NCI-H2227 treated with DMSO at 0.1 percent for 48 hours (cell line): ENCODE results near the gene MYH1.

ENCODE experiments used
- DNase-seq: peaks from one replicate; lab custom pipeline; 2025; lab: John Stamatoyannopoulos, UW

The MYH1 gene

GRCh38 chr17:10482252-10482651 lies 36.1 kb downstream of the MYH1 start:
- DNase-seq: no peak

- no peak for DNase-seq
Measured at GRCh38 chr17:10477701-10478100, 40.6 kb downstream of the MYH1 start.

- DNase-seq: no peak
Measured at GRCh38 chr17:10474536-10474935, 43.8 kb downstream of the MYH1 start.

DNA sequence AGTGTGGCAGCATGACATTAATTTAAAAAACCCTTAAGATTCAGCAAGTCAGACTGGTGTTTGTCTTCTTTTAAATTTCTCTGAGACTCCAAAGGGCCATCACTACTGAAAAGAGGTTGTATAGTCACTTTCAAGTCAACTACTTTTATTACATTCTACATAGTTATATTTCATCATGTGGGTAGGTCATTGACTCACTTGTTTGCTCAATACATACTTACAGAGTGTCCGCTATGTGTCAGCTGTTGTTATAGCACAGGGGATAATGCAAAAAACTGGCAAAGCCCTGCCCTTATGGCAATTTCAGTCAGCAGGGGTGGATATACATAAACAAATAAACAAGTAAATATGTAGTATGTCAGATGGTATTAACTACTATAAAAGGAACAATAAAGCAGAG lies 46.5 kb downstream of the MYH1 start:
- no peak for DNase-seq

DNA sequence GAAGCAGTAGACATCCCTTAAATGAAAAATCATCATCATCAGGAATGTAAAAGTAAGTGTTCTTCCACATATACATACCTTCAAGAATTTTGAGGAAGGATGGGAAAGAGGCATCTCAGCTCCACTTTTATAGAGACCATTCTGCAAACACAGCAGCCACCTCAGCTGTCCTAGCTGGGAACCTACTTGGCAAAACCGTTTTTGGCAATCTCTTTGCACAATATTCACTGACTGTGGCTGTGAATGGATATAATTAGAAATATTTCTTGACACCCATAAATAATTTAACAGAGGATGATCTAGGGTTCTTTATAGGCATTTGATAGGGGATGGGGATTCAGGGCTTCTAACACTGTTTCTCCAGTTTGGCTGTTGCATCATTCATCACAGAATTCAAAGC lies 48.9 kb downstream of the MYH1 start, which contains the start of gene MYH4:
Gene MYH4 (minus strand): TSS at position 101 of the 400 bp plus-strand sequence. CDS start 2,814 bp downstream, outside the sequence.
- DNase-seq: no peak

DNA sequence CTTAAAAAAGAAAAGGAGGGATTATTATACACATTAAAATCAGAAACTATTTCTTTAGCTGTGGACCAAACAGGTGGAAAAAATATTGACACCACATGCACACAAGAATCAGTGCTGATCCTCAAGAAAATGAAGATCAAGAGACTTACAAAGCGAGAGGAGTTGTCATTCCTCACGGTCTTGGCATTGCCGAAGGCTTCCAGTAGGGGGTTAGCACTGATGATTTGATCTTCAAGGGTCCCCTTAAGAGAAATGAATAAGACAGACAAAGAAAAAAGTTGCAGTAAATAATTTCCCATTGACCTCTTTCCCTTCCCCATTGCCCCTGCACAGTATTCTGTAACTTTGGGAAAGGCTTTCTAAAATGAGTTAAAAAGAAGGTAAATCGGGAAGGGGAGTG lies 54.9 kb downstream of the MYH1 start:
- no peak for DNase-seq

DNA sequence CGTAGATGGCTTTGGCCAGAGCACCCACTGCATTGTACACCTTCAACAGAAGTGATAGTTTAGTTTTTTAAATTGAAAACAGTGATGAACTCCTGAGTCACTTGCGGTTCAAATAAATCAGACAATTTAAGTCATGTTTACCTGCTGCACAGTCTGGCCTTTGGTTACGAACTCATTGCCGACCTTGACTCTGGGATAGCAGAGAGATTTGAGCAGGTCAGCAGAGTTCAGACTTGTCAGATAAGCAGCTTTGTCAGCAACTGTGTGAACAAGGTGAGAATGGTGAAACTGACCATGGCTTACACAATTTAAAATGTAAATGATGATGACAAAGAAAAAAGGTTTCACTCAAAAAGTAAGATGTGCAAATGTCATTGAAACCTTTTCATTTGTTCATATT lies 58.3 kb downstream of the MYH1 start:
- DNase-seq: no peak

- no peak for DNase-seq
Measured at GRCh38 chr17:10458701-10459100, 59.6 kb downstream of the MYH1 start.

DNA sequence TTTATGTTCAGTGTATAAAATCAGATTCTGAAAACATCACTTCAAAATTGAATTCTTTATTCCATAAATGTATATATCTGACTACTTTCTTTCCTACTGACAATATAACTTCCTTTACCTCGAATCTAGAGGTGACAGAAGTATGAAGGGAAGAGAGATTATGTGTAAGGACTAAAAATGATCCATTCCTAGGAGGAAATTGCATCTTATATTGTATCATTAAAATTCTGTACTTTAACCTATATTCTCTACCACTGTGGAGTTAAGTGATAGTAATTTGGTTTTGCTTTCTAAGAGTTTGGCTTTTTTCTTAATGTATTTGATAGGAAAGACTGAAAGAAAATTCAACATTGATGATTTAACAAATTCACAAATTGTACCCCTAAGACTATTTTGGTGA lies 60.4 kb downstream of the MYH1 start:
- no peak for DNase-seq

DNA sequence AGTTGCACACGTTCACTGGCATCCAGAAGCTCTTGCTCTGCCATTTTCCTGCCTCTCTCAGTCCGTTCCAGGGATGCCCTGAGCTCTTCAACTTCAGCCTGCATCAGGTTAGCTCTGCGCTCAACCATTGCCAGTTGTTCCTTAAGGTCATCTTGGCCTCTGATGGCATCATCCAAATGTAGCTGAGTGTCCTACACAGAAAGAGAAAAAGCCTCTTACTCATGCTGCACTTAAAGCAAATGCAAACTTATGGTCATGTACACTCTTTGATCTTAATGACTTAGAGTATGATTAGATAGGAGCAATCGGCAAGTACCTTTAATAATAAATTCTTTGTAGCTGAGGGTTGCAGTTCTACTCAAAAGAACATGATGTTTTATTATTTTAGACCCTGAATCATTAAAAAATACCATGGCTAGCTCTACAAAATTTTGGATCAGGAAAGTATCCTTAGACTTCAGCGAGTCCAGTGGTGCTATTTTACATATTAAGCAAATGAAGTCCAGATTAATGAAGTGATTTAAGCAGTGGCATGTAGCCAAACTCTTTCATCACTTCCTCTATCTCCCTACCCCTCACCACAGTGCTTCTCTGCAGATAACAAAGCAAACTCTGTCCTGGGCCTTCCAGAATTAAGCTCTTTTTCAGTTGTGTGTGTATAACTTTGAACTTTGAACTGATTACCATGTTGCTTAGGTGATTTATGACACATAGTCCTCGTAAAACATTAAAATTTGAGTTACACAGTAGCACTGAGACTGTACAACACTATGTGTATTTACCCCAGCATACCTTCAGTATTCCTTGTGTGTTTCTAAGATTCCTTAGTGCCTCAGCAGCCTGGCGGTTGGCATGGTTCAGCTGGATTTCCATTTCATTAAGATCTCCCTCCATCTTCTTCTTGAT lies 71.1 kb downstream of the MYH1 start:
- no peak for DNase-seq
